Thyroid gland (tissue), 4 donors: ENCODE results near the gene KRTAP20-2.

Source experiments
- POLR2A ChIP-seq, 2 donors: fragments of 450-650 bp; IDR thresholded peaks; one replicate each; pipeline ENCODE4 v1.6.1; 2017; ENCODE audit warnings: antibody characterized with exemption in 2 of 2, mild to moderate bottlenecking in 2 of 2, moderate library complexity in 1 of 2
- TF ChIP-seq, protein P1 (sequence below), 6 experiments: fragments of 200-600 bp in 3 of 6; fragments of 450-650 bp in 3 of 6; sonication (generic) in 3 of 6; IDR thresholded peaks; one replicate each; pipeline ENCODE4 v1.5.1; 2016 to 2019; ENCODE audit warnings: antibody characterized with exemption in 6 of 6, mild to moderate bottlenecking in 2 of 6, inconsistent platforms in 1 of 6, moderate library complexity in 1 of 6

DNA sequence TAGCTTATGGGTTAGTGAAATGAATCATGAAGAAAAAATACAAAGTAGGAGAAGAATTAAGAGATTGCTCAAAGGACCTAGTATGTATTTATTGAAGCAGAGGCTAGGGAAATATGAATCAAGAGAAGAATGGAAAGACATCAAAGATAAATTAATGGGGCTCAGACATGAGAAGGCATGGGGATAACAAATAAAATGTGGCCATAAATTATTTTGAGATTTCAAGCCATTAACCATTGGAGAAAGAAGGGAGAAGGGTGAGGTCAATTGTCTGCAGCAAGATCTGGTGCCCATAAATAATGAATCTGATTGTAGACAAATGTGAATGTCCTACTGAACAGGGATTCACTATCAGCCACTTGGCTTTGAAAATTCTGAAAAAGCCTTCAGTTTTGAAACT lies 17.9 kb downstream of the KRTAP20-2 start:
- TF ChIP-seq, protein P1, sequence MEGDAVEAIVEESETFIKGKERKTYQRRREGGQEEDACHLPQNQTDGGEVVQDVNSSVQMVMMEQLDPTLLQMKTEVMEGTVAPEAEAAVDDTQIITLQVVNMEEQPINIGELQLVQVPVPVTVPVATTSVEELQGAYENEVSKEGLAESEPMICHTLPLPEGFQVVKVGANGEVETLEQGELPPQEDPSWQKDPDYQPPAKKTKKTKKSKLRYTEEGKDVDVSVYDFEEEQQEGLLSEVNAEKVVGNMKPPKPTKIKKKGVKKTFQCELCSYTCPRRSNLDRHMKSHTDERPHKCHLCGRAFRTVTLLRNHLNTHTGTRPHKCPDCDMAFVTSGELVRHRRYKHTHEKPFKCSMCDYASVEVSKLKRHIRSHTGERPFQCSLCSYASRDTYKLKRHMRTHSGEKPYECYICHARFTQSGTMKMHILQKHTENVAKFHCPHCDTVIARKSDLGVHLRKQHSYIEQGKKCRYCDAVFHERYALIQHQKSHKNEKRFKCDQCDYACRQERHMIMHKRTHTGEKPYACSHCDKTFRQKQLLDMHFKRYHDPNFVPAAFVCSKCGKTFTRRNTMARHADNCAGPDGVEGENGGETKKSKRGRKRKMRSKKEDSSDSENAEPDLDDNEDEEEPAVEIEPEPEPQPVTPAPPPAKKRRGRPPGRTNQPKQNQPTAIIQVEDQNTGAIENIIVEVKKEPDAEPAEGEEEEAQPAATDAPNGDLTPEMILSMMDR (IDR thresholded peaks at IDR 0.05), result no peak
- no peak for TF ChIP-seq POLR2A (IDR thresholded peaks at IDR 0.05)
